Spleen (tissue), 7 donors: Measurements from ENCODE around the gene ELP4.

ENCODE experiments used
- POLR2A ChIP-seq, 3 donors: fragments of 450-650 bp; IDR thresholded peaks; one replicate each; pipeline ENCODE4 v1.5.1; 2017; ENCODE audit warnings: antibody characterized with exemption in 3 of 3, mild to moderate bottlenecking in 1 of 3
- POLR2AphosphoS5 ChIP-seq, 3 donors: sonication (generic); formaldehyde crosslinking; IDR thresholded peaks; one replicate each; pipeline ENCODE4 v1.5.1; 2017; ENCODE audit warnings: antibody characterized with exemption in 3 of 3
- TF ChIP-seq, protein P1 (sequence below), 11 experiments: fragments of 200-600 bp in 7 of 11; fragments of 450-650 bp in 4 of 11; sonication (generic) in 4 of 11; IDR thresholded peaks in 8 of 11; conservative IDR thresholded peaks in 3 of 11; 1 replicate in 7 of 11; 2 replicates in 4 of 11; pipeline versions ENCODE4 v1.4.0 to v1.8.0; 2016 to 2021; ENCODE audit warnings: antibody characterized with exemption in 11 of 11, inconsistent platforms in 4 of 11, mild to moderate bottlenecking in 1 of 11
- donor health status: DM: no; HTN: no; CAD: no; lungs with moderate emphysema.
- donor health status: DM: no; HTN: no; CAD: no.
- donor health status: DM: no; HTN: no; CAD: no.

- TF ChIP-seq, protein P1, sequence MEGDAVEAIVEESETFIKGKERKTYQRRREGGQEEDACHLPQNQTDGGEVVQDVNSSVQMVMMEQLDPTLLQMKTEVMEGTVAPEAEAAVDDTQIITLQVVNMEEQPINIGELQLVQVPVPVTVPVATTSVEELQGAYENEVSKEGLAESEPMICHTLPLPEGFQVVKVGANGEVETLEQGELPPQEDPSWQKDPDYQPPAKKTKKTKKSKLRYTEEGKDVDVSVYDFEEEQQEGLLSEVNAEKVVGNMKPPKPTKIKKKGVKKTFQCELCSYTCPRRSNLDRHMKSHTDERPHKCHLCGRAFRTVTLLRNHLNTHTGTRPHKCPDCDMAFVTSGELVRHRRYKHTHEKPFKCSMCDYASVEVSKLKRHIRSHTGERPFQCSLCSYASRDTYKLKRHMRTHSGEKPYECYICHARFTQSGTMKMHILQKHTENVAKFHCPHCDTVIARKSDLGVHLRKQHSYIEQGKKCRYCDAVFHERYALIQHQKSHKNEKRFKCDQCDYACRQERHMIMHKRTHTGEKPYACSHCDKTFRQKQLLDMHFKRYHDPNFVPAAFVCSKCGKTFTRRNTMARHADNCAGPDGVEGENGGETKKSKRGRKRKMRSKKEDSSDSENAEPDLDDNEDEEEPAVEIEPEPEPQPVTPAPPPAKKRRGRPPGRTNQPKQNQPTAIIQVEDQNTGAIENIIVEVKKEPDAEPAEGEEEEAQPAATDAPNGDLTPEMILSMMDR (IDR thresholded peaks at IDR 0.05 in 8 of 11, conservative IDR thresholded peaks at IDR 0.05 in 3 of 11) = no peak
- TF ChIP-seq POLR2A (IDR thresholded peaks at IDR 0.05) = no peak
- no peak for TF ChIP-seq POLR2AphosphoS5 (IDR thresholded peaks at IDR 0.05)
Observed at GRCh38 chr11:31763296-31763695, 253.7 kb downstream of the ELP4 start.
